Measurements from ENCODE around the gene CCDC136.

The CCDC136 gene

DNA sequence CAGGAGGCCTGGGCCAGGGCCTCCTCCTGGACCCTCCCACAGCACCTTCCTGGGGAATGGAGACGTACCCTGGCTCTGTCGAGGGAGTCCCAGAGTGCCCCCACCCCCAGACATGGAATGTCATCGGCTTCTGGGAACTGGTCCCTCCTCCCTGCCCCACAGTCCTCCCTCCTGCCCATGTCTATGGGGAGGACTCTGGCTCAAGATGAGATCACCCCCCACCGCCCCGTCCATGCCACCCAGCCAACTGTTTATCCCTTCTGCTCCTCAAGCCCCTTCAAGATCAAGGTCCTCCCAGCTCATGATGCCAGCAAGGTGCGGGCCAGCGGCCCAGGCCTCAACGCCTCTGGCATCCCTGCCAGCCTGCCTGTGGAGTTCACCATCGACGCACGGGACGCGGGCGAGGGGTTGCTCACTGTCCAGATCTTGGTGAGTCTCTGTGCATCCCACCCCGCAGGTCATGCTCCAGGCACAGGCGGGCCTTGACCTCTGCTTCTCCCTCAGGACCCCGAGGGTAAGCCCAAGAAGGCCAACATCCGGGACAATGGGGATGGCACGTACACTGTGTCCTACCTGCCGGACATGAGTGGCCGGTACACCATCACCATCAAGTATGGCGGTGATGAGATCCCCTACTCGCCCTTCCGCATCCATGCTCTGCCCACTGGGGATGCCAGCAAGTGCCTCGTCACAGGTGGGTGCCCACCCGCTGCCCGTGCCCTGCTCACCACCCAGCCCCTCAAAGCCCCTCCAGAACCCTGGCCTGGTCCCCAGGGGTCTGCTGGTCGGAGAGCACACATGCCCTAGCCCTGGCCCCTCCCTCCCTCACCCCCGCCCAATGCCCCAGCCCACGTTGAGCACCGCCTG, 56.8 kb downstream of the CCDC136 start:
- Histone ChIP-seq H3K27ac (no peak overlapping the region), H3K9ac (no peak overlapping the region), H3K4me3 (ENCODE audit: low read depth, low read length) (no peak overlapping the region), H3K9me3 (ENCODE audit: control insufficient read depth, low read length) (no peaks in the 10 kb centered on the region), H3K36me3 (ENCODE audit: control insufficient read depth, insufficient read depth, low read length) (no peaks in the 10 kb centered on the region), H3K27me3 (ENCODE audit: control insufficient read depth, insufficient read depth, low read length) (no peaks in the 10 kb centered on the region), H2AFZ (no peak overlapping the region), H3K4me1 (peaks cover 3% of the 10 kb centered on the region), H3K79me2 (no peaks in the 10 kb centered on the region), H3K4me2 (ENCODE audit: low read length) (no peak overlapping the region)
- no peak for TF ChIP-seq CTCF (IDR thresholded peaks at IDR 0.05)

- no peaks in the 10 kb centered on the region for H3K36me3 ChIP-seq (ENCODE audit: control insufficient read depth, insufficient read depth, low read length)
- H3K4me2 ChIP-seq (ENCODE audit: low read length) = no peak overlapping the region
- H3K27ac ChIP-seq = no peak overlapping the region
- H3K9me3 ChIP-seq (ENCODE audit: control insufficient read depth, low read length) = no peaks in the 10 kb centered on the region
- no peaks in the 10 kb centered on the region for H3K79me2 ChIP-seq
- no peak overlapping the region for H2AFZ ChIP-seq
- no peak overlapping the region for H3K4me3 ChIP-seq (ENCODE audit: low read depth, low read length)
- no peak for TF ChIP-seq CTCF (IDR thresholded peaks at IDR 0.05)
- H3K4me1 ChIP-seq = peaks cover 3% of the 10 kb centered on the region
- no peak overlapping the region for H3K9ac ChIP-seq
- no peaks in the 10 kb centered on the region for H3K27me3 ChIP-seq (ENCODE audit: control insufficient read depth, insufficient read depth, low read length)
Measured at GRCh38 chr7:128849156-128849515, 57.4 kb downstream of the CCDC136 start.

DNA sequence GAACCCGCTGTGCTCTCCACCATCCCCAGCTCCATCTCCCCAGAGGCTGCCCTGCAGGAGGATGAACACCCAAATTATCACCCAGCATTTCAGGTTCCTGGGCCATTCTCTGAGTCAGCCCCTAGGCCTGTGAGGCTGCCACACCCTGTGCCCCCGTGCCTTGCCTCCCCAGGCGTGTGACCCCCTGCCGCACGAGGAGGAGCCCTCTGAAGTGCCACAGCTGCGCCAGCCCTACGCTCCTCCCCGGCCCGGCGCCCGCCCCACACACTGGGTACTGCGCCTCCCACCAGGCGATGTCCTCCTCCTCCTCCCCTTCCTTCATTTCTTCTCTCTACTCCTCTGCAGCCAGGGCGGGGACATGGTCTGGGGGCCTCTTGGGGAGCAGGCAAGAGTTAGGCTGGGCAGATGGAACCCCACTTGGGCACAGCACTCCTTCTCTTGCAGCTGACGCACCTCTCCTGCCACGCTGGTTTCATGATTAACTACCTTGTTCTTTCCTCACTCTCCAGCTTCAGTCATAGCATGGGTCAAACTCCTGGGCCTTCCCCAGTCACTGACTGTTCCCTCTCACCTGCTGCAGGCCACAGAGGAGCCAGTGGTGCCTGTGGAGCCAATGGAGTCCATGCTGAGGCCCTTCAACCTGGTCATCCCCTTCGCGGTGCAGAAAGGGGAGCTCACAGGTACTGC, 58.2 kb downstream of the CCDC136 start:
- Histone ChIP-seq H3K36me3 (ENCODE audit: control insufficient read depth, insufficient read depth, low read length) (no peaks in the 10 kb centered on the region), H3K4me3 (ENCODE audit: low read depth, low read length) (no peak overlapping the region), H3K9ac (no peak overlapping the region), H3K9me3 (ENCODE audit: control insufficient read depth, low read length) (no peaks in the 10 kb centered on the region), H3K27ac (no peak overlapping the region), H3K4me1 (peaks cover 3% of the 10 kb centered on the region), H3K4me2 (ENCODE audit: low read length) (no peak overlapping the region), H3K79me2 (no peaks in the 10 kb centered on the region), H3K27me3 (ENCODE audit: control insufficient read depth, insufficient read depth, low read length) (no peaks in the 10 kb centered on the region), H2AFZ (no peak overlapping the region)
- no peak for TF ChIP-seq CTCF (IDR thresholded peaks at IDR 0.05)

DNA sequence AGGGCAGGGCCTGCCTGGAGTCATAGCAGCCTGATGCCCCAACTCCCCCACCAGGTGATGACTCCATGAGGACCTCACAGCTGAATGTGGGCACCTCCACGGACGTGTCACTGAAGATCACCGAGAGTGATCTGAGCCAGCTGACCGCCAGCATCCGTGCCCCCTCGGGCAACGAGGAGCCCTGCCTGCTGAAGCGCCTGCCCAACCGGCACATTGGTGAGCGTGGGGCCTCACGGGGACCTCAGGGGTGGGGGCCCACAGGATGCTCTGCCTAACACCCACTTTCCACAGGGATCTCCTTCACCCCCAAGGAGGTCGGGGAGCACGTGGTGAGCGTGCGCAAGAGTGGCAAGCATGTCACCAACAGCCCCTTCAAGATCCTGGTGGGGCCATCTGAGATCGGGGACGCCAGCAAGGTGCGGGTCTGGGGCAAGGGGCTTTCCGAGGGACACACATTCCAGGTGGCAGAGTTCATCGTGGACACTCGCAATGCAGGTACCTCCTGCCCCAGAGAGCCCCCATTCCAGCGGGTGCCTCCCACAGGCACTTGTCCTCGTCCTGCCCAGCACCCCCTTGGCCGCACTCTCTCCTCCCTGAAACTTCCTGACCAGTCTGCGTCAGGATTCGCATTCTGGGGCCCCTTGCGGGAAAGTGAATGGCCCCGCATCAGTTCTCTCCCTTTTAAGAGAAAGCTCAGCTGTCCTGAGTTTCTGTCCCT, 60.9 kb downstream of the CCDC136 start:
- Histone ChIP-seq H2AFZ (no peak overlapping the region), H3K4me1 (no peaks in the 10 kb centered on the region), H3K36me3 (ENCODE audit: control insufficient read depth, insufficient read depth, low read length) (no peaks in the 10 kb centered on the region), H3K4me2 (ENCODE audit: low read length) (no peak overlapping the region), H3K27ac (no peak overlapping the region), H3K27me3 (ENCODE audit: control insufficient read depth, insufficient read depth, low read length) (no peaks in the 10 kb centered on the region), H3K4me3 (ENCODE audit: low read depth, low read length) (no peak overlapping the region), H3K9me3 (ENCODE audit: control insufficient read depth, low read length) (no peaks in the 10 kb centered on the region), H3K79me2 (no peaks in the 10 kb centered on the region), H3K9ac (no peak overlapping the region)
- no peak for TF ChIP-seq CTCF (IDR thresholded peaks at IDR 0.05)

All from parathyroid adenoma (tissue), 2 donors.